ENCODE data around the gene CDKAL1.

CDKAL1 gene

DNA sequence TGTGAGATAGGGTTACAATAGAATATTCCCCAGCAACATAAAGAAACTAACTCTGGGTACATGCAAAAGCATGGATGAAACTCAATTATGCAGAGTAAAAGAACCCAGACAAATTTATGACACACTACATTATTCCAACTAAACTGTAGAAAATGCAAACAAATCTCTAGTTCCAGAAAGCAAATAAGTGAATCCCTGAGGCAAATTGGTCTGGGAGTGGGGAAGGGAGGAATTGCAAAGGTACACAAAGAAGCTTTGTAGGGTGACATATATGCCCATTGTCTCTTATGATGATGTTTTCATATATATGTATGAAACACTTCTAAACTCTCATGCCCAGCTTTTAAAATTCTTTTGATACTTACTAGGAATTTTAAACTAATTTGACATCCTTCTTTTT is 266.0 kb downstream of the CDKAL1 start:
- no peak overlapping the region for H2AK5ac ChIP-seq (ENCODE audit: low read length)
- no peaks in the 10 kb centered on the region for H3K4me1 ChIP-seq (ENCODE audit: control insufficient read depth, low read depth, low read length)
- no peak for DNase-seq
- H2BK120ac ChIP-seq (ENCODE audit: low read depth, low read length): no peak overlapping the region
- no peak overlapping the region for H3K56ac ChIP-seq (ENCODE audit: low read length)
- no peaks in the 10 kb centered on the region for H3K79me1 ChIP-seq (ENCODE audit: low read length)
- no peak overlapping the region for H2BK5ac ChIP-seq (ENCODE audit: low read length)
- no peak overlapping the region for H3K4me3 ChIP-seq (ENCODE audit: low read length)
- no peak overlapping the region for H4K8ac ChIP-seq (ENCODE audit: low read depth, low read length)
- no peaks in the 10 kb centered on the region for H3K27me3 ChIP-seq (ENCODE audit: insufficient read depth, low read length, poor library complexity)
- no peak overlapping the region for H3K4ac ChIP-seq (ENCODE audit: low read depth, low read length)
- H3K18ac ChIP-seq (ENCODE audit: low read length): no peak overlapping the region
- no peak overlapping the region for H2BK15ac ChIP-seq (replicated peaks; ENCODE audit: low read depth)
- no peaks in the 10 kb centered on the region for H3K36me3 ChIP-seq (ENCODE audit: control insufficient read depth, insufficient read depth, low read length)
- no peak overlapping the region for H3K9ac ChIP-seq (ENCODE audit: low read length)
- H3K79me2 ChIP-seq (ENCODE audit: control insufficient read depth, insufficient read depth, low read length): no peaks in the 10 kb centered on the region
- H3K4me2 ChIP-seq (ENCODE audit: low read length): no peak overlapping the region
- H3K23ac ChIP-seq (ENCODE audit: low read length): no peak overlapping the region
- no peak overlapping the region for H4K5ac ChIP-seq (ENCODE audit: low read length)
- no peak overlapping the region for H3K27ac ChIP-seq (ENCODE audit: low read depth, low read length)

DNA sequence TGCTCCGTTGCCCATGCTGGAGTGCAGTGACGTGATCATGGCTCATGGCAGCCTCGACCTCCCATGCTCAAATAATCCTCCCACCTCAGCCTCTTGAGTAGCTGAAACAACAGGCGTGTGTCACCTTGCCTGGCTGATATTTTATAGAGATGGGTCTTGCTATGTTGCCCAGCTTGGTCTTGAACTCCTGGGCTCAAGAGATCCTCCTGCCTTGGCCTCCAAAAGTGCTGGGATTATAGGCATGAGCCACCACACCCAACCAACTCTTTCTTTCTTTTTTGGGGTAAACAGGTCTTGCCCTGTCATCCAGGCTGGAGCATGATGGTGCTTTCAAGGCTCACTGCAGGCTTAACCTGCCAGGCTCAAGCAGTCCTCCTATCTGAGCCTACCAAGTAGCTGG is 266.4 kb downstream of the CDKAL1 start:
- no peak overlapping the region for H4K5ac ChIP-seq (ENCODE audit: low read length)
- no peak overlapping the region for H4K8ac ChIP-seq (ENCODE audit: low read depth, low read length)
- H3K27me3 ChIP-seq (ENCODE audit: insufficient read depth, low read length, poor library complexity): no peaks in the 10 kb centered on the region
- no peaks in the 10 kb centered on the region for H3K4me1 ChIP-seq (ENCODE audit: control insufficient read depth, low read depth, low read length)
- no peak overlapping the region for H3K4ac ChIP-seq (ENCODE audit: low read depth, low read length)
- no peak overlapping the region for H3K9ac ChIP-seq (ENCODE audit: low read length)
- H3K27ac ChIP-seq (ENCODE audit: low read depth, low read length): no peak overlapping the region
- no peaks in the 10 kb centered on the region for H3K79me1 ChIP-seq (ENCODE audit: low read length)
- no peak overlapping the region for H2AK5ac ChIP-seq (ENCODE audit: low read length)
- H3K4me3 ChIP-seq (ENCODE audit: low read length): no peak overlapping the region
- H3K23ac ChIP-seq (ENCODE audit: low read length): no peak overlapping the region
- H2BK5ac ChIP-seq (ENCODE audit: low read length): no peak overlapping the region
- no peaks in the 10 kb centered on the region for H3K36me3 ChIP-seq (ENCODE audit: control insufficient read depth, insufficient read depth, low read length)
- DNase-seq: no peak
- H3K4me2 ChIP-seq (ENCODE audit: low read length): no peak overlapping the region
- H2BK15ac ChIP-seq (replicated peaks; ENCODE audit: low read depth): no peak overlapping the region
- H2BK120ac ChIP-seq (ENCODE audit: low read depth, low read length): no peak overlapping the region
- WGBS (ENCODE audit: extremely low coverage, insufficient coverage, low lambda C conversion rate): no CpG with 5 or more reads among the region's 4 CpGs
- H3K56ac ChIP-seq (ENCODE audit: low read length): no peak overlapping the region
- H3K18ac ChIP-seq (ENCODE audit: low read length): no peak overlapping the region
- H3K79me2 ChIP-seq (ENCODE audit: control insufficient read depth, insufficient read depth, low read length): no peaks in the 10 kb centered on the region

DNA sequence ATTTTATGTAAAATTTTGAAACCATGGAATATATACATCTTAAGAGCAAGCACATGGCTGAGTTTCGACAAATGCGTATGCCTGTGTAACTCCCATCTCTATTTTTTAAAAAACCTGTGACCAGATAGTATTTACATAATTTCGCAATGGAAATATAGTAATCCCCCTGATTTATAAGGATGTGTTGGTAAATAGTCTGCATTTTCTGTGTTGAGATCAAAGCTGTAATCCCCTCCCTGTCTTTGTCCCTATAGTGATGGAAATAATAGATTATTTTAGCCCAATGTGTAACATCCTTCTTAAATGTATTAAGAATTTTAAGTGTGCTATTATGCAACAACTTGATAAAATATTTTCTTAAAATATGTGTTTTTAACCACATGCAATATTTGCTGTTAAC is 267.3 kb downstream of the CDKAL1 start:
- no peak for DNase-seq
- Histone ChIP-seq H3K9ac (ENCODE audit: low read length) (no peak overlapping the region), H4K8ac (ENCODE audit: low read depth, low read length) (no peak overlapping the region), H3K79me2 (ENCODE audit: control insufficient read depth, insufficient read depth, low read length) (no peaks in the 10 kb centered on the region), H3K56ac (ENCODE audit: low read length) (no peak overlapping the region), H2AK5ac (ENCODE audit: low read length) (no peak overlapping the region), H3K27me3 (ENCODE audit: insufficient read depth, low read length, poor library complexity) (no peaks in the 10 kb centered on the region), H3K4me2 (ENCODE audit: low read length) (no peak overlapping the region), H3K27ac (ENCODE audit: low read depth, low read length) (no peak overlapping the region), H4K5ac (ENCODE audit: low read length) (no peak overlapping the region), H3K23ac (ENCODE audit: low read length) (no peak overlapping the region), H2BK5ac (ENCODE audit: low read length) (no peak overlapping the region), H3K4me1 (ENCODE audit: control insufficient read depth, low read depth, low read length) (no peaks in the 10 kb centered on the region), H2BK120ac (ENCODE audit: low read depth, low read length) (no peak overlapping the region), H3K36me3 (ENCODE audit: control insufficient read depth, insufficient read depth, low read length) (no peaks in the 10 kb centered on the region), H3K79me1 (ENCODE audit: low read length) (no peaks in the 10 kb centered on the region), H3K4me3 (ENCODE audit: low read length) (no peak overlapping the region), H3K18ac (ENCODE audit: low read length) (no peak overlapping the region), H2BK15ac (replicated peaks; ENCODE audit: low read depth) (no peak overlapping the region), H3K4ac (ENCODE audit: low read depth, low read length) (no peak overlapping the region)
- no CpG with 5 or more reads among the region's 3 CpGs for WGBS (ENCODE audit: extremely low coverage, insufficient coverage, low lambda C conversion rate)

DNA sequence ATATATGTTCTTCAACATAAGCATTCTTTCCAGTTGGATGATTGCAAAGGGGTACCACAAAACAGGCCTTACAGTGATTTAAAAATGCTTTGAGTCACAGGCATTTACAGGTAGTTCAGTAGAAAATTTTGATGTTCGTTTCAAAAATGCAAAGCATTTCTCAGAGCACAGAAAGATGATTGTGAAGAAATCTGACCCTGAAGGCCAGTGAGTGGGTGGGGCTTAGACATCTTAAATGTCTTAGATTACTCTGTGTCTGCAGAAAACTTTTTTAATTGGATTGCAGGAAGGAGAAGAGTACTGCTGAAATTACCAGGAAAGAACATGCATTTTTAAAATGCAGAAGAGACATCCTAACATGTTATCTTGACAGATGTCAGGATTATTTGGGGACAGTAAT is 268.3 kb downstream of the CDKAL1 start:
- Histone ChIP-seq H3K79me1 (ENCODE audit: low read length) (no peaks in the 10 kb centered on the region), H4K5ac (ENCODE audit: low read length) (no peak overlapping the region), H3K4me2 (ENCODE audit: low read length) (no peak overlapping the region), H2AK5ac (ENCODE audit: low read length) (no peak overlapping the region), H3K56ac (ENCODE audit: low read length) (no peak overlapping the region), H2BK5ac (ENCODE audit: low read length) (no peak overlapping the region), H3K27ac (ENCODE audit: low read depth, low read length) (no peak overlapping the region), H4K8ac (ENCODE audit: low read depth, low read length) (no peak overlapping the region), H2BK120ac (ENCODE audit: low read depth, low read length) (no peak overlapping the region), H3K9ac (ENCODE audit: low read length) (no peak overlapping the region), H3K4me1 (ENCODE audit: control insufficient read depth, low read depth, low read length) (no peaks in the 10 kb centered on the region), H3K4me3 (ENCODE audit: low read length) (no peak overlapping the region), H3K36me3 (ENCODE audit: control insufficient read depth, insufficient read depth, low read length) (no peaks in the 10 kb centered on the region), H3K79me2 (ENCODE audit: control insufficient read depth, insufficient read depth, low read length) (no peaks in the 10 kb centered on the region), H2BK15ac (replicated peaks; ENCODE audit: low read depth) (no peak overlapping the region), H3K27me3 (ENCODE audit: insufficient read depth, low read length, poor library complexity) (no peaks in the 10 kb centered on the region), H3K18ac (ENCODE audit: low read length) (no peak overlapping the region), H3K4ac (ENCODE audit: low read depth, low read length) (no peak overlapping the region), H3K23ac (ENCODE audit: low read length) (no peak overlapping the region)
- WGBS (ENCODE audit: extremely low coverage, insufficient coverage, low lambda C conversion rate): no CpG with 5 or more reads among the region's 1 CpG
- DNase-seq: no peak

DNA sequence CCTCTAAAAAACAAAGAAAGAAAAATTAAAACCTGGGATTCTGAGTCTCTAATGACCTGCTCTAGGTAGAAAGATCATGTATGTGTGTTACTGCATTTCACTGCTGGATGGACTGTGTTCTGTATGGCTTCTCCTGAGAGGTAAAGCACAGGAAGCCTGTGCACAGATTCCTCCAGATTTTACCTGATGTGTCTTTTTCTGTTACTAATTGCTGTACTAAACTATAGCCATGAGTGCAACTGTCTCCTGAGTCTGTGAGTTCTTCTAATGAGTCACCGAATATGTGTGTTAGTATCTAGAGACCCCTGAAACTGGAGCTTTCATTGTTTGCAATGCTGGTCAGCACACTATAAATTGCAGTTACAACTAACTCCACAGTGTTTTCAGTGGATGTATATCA is 270.8 kb downstream of the CDKAL1 start:
- Histone ChIP-seq H3K4me3 (ENCODE audit: low read length) (no peak overlapping the region), H3K4ac (ENCODE audit: low read depth, low read length) (no peak overlapping the region), H3K79me1 (ENCODE audit: low read length) (no peaks in the 10 kb centered on the region), H4K5ac (ENCODE audit: low read length) (no peak overlapping the region), H2AK5ac (ENCODE audit: low read length) (no peak overlapping the region), H2BK120ac (ENCODE audit: low read depth, low read length) (no peak overlapping the region), H2BK5ac (ENCODE audit: low read length) (no peak overlapping the region), H3K18ac (ENCODE audit: low read length) (no peak overlapping the region), H3K4me2 (ENCODE audit: low read length) (no peak overlapping the region), H3K27me3 (ENCODE audit: insufficient read depth, low read length, poor library complexity) (no peaks in the 10 kb centered on the region), H3K79me2 (ENCODE audit: control insufficient read depth, insufficient read depth, low read length) (no peaks in the 10 kb centered on the region), H3K9ac (ENCODE audit: low read length) (no peak overlapping the region), H3K36me3 (ENCODE audit: control insufficient read depth, insufficient read depth, low read length) (no peaks in the 10 kb centered on the region), H3K56ac (ENCODE audit: low read length) (no peak overlapping the region), H3K27ac (ENCODE audit: low read depth, low read length) (no peak overlapping the region), H3K4me1 (ENCODE audit: control insufficient read depth, low read depth, low read length) (no peaks in the 10 kb centered on the region), H3K23ac (ENCODE audit: low read length) (no peak overlapping the region), H2BK15ac (replicated peaks; ENCODE audit: low read depth) (no peak overlapping the region), H4K8ac (ENCODE audit: low read depth, low read length) (no peak overlapping the region)
- no CpG with 5 or more reads among the region's 1 CpG for WGBS (ENCODE audit: extremely low coverage, insufficient coverage, low lambda C conversion rate)
- DNase-seq: no peak

DNA sequence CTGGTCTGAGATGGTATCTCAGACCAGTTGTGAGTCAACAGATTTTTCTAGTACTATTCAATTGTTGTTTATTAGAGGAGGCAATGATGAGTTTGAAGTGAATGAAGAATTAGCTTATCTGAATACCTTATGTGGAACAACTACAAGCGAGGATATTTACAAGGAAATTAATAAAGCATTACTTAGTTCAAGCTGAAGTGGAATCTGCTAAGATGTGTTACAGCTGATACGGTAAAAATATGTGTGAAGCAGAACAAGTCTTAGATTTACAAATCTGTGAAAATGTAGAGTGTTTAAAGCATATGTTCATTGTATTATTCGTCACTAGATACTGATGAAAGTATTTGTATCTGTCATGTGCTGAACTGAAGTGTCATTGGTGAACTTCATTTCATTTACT is 272.4 kb downstream of the CDKAL1 start:
- Histone ChIP-seq H3K79me1 (ENCODE audit: low read length) (no peaks in the 10 kb centered on the region), H2BK15ac (replicated peaks; ENCODE audit: low read depth) (no peak overlapping the region), H3K23ac (ENCODE audit: low read length) (no peak overlapping the region), H3K79me2 (ENCODE audit: control insufficient read depth, insufficient read depth, low read length) (no peaks in the 10 kb centered on the region), H4K8ac (ENCODE audit: low read depth, low read length) (no peak overlapping the region), H3K27ac (ENCODE audit: low read depth, low read length) (no peak overlapping the region), H3K56ac (ENCODE audit: low read length) (no peak overlapping the region), H3K4me2 (ENCODE audit: low read length) (no peak overlapping the region), H4K5ac (ENCODE audit: low read length) (no peak overlapping the region), H3K4me1 (ENCODE audit: control insufficient read depth, low read depth, low read length) (peaks cover 6% of the 10 kb centered on the region), H2AK5ac (ENCODE audit: low read length) (no peak overlapping the region), H3K9ac (ENCODE audit: low read length) (no peak overlapping the region), H3K18ac (ENCODE audit: low read length) (no peak overlapping the region), H3K4me3 (ENCODE audit: low read length) (no peak overlapping the region), H3K36me3 (ENCODE audit: control insufficient read depth, insufficient read depth, low read length) (no peaks in the 10 kb centered on the region), H3K4ac (ENCODE audit: low read depth, low read length) (no peak overlapping the region), H3K27me3 (ENCODE audit: insufficient read depth, low read length, poor library complexity) (no peaks in the 10 kb centered on the region), H2BK120ac (ENCODE audit: low read depth, low read length) (no peak overlapping the region), H2BK5ac (ENCODE audit: low read length) (no peak overlapping the region)
- no peak for DNase-seq
- WGBS (ENCODE audit: extremely low coverage, insufficient coverage, low lambda C conversion rate): no CpG with 5 or more reads among the region's 3 CpGs
